HG03280 (cell line): Measurements from ENCODE around the gene EXOC8.
A peak's percentile ranks its signal among the peaks of the same experiment; 100 is the strongest.
"Not testable (repeated sequence)": the region's sequence is repeated elsewhere in the genome, so short reads cannot be mapped to it uniquely, and the experiment has no call there.

Experiments
- ATAC-seq: cut with Tn5 transposase; IDR thresholded peaks from one replicate; pipeline ENCODE4 v1.9.1; 2021; ENCODE audit warnings: mild to moderate bottlenecking, moderate library complexity; ENCODE audit not compliant: unreplicated experiment

The EXOC8 gene

DNA sequence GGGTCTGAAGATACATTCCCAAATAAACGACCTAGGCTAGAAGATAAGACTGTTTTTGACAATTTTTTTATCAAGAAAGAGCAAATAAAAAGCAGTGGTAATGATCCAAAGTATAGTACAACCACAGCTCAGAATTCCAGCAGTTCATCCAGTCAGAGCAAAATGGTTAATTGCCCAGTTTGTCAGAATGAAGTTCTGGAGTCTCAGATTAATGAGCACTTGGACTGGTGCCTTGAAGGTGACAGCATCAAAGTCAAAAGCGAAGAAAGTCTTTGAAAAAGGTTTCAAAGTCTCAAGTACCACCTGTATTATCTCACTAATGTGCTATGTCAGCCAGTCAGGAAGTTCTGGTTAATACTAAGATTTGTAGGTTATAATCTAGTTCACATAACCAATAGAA is 15.4 kb upstream of the EXOC8 start:
- no peak for ATAC-seq

DNA sequence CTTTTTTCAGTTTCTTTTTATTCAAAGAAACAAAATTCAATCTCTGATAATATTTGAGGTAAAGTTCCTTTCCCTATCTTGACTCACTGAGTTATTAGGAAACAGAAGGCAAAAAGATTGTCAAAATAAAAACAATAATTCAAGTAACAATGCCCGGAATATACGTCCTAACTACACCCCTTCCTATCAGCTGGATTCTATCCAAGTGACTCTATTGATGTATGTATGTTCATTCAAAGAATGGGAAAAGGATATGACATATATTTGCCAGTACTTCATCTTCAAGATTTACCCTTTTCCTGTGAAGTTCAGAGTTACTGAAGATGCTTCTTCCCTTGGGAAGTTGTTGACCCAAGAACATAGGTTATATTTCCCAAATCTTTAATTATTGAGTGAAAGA is 14.2 kb upstream of the EXOC8 start:
- ATAC-seq, result no peak

DNA sequence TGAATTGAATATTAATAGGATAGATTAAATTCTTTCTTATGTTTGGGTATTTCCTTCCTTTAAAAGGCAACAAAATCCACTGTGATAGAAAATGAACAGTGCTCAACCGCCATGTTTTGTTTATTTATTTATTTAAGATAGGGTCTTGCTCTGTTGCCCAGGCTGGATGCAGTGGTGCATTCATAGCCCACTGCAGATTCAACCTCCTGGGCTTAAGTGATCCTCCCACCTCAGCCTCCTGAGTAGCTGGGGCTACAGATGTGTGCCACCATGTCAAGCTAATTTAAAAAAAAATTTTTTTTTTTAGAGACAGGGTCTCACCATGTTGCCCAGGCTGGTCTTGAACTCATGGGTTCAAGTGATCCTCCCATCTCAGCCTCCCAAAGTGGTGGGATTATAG is 11.2 kb upstream of the EXOC8 start:
- ATAC-seq, result not testable (repeated sequence)

DNA sequence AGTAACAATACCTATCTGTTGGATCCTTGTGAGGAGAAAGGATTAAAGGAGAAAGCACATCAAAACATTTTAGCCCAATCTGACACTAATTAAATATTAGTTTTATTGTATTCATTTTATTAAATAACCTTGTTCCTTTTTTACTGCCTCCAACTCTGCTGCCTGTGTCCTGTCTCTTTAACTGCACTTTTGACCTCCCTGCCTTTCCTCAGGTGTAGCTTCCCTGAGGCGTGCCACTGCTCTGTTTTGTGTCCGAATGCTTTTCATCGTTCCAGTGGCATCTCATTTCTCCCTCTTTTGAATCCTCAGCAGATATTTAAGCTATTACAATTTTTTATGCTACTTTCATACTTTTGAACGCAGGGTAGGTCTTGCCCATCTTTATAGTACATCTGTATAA is 10.8 kb upstream of the EXOC8 start:
- ATAC-seq, result no peak

DNA sequence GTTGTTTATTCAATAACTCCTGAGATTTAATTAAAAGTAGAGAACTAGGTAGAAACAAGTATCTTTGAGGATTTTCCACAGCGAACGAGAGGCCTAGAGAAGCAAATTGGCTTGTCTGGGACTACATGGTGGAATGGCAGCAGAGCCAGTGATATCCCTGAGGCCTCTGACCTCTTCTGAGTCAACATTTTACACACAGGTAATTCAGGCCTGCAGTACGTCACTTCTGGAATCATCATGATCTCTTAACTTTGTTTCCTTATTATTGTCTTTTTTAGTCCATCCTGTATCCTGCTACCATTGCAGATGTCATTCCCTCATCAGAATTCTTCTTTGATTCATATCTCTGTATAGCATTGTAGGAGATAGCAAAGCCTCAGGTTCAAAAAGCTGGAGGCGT is 10.3 kb upstream of the EXOC8 start:
- no peak for ATAC-seq

DNA sequence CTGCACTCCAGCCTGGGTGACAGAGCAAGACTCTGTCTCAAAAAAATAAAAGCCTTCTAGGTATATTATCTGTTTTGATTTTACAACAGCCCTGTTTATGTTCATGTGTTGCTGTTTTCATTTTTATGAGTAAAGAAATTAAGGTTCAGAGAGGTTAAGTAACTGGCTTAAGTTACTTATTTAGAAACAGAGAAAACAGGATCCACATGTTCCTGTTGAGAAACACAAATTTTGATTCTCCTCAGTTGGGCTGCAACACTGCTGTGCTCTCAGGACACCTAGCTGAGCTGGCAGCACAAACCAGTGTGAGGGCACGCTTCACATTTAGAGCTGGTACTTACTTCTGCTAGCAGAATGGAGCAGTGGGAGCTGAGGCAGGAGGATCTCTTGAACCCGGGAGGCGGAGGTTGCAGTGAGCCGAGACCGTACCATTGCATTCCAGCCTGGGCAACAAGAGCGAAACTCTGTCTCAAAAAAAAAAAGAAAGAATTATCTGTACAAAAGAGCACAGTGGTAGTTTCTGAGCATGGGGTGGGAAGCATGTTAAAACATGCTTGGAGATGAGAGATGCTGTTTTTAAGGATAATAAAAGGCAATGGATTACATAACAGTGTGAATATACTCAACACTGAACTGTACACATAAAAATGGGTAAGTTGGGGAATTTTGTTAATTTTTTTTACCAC is 2.8 kb upstream of the EXOC8 start:
- no peak for ATAC-seq

DNA sequence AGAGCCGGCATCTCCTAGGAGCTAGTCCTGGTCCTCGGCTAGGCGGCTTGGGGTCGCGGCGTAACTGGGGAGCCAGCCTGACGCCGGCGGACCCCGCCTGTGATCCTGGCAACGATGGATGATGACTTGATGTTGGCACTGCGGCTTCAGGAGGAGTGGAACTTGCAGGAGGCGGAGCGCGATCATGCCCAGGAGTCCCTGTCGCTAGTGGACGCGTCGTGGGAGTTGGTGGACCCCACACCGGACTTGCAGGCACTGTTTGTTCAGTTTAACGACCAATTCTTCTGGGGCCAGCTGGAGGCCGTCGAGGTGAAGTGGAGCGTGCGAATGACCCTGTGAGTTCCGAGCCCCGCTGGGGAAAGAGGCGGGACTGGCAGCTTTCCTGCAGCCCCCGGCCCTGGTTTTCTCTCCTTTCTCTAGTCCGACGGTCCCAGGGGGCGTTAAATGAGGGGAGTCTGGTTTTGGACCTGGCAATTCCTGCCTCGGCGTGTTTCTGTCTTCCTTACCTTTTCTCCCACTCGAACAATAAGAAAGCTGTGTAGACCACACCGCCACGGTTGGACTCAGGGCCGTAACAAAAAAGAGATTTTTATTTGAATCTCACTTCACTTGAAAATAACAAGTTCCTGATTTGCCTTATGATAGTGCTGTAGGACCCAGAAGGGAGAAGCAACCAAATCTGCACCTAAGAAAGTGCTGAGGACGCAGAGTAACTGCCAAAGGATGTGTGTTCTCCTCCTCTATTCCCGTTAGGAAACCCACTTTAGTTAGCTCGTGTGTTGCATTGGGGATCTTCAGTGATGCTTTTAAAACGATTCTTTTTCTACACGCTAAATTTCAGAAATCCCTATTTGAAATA is 847 bp upstream of the EXOC8 start, which contains the start of gene SPRTN:
Gene SPRTN (plus strand): TSS at position 24 of the 859 bp plus-strand sequence. CDS start 91 bp downstream, at position 115.
- peak; percentile 4 for ATAC-seq

DNA sequence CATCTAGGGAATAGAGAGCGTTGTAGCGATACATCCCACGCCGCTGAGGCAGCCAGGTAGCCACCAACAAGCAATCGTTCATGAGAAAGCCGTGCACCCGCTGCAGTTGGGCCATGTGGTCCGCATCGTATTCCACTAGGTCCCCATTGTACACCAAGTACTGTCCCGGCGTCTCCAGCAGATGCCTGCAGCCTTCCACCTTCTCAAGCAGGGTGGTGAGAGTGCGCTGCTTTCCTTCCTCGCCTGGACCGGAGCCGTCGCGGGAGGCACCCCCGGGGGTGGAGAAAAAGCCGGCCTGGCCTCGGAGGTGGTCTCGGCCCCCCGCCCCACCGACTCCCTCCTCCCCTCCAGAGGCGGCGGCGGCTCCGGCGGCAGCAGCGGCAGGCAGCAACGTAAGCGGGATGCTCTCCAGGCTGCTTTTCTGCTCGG is 595 bp downstream of the EXOC8 start:
- peak; percentile 10 for ATAC-seq

DNA sequence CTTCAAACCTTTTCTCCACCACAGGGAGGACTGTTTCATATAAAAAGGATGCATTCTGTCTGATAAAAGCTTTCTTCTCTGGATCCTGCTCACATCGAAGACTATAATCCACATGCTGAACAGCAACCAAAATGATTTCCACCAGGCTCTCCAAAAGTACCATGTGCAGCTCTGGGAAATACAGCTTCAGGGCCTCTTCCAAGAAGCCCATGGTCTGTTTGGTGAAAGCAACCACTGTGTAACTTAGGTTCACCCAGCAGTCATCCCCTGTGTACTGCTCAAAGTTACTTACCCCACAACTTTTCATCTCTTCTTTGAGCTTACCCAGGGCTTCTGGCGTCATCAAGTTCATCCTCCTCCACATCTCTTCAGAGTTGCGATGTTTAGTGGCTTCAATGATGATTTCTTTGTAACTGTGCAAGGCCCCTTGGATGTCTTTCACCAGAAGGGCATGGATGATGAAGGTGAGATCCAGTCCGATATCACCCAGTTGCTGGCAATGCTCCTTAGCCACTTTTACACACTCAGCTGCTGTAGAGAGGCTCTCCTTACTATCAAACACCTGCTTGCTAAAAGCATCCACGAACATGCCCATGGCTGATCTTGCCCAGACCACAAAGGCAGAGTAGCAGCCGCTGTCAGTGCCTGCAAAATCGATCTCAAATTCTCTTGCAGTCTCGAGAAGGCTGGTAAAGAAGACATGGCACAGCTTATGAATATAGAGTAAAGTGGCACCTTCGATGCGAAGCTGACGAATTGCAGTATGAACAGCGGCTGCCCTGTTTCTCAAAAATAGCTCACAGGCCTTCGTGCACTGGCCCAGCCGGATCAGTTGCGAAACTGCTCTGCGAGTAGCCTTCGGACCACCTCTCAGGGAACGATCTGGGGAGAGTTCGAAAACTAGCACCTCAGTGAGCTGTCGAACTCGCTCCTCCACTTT is 1.7 kb downstream of the EXOC8 start:
- ATAC-seq, result no peak

DNA sequence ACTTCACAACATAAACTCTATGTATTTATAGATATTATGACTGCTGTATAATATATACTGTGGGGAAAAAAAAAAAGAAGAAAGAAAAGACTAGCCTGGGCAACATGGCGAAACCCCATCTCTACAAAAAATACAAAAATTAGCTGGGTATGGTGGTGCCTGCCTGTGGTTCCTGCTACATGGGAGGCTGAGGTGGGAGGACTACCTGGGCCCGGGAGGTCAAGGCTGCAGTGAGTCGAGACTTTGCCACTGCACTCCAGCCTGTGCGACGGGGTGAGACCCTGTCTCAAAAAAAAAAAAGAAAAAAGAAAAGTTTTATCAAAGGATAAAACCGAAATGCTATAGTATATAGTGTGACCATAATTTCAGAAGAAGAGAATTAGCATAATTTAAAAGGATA is 2.7 kb downstream of the EXOC8 start:
- no peak for ATAC-seq

DNA sequence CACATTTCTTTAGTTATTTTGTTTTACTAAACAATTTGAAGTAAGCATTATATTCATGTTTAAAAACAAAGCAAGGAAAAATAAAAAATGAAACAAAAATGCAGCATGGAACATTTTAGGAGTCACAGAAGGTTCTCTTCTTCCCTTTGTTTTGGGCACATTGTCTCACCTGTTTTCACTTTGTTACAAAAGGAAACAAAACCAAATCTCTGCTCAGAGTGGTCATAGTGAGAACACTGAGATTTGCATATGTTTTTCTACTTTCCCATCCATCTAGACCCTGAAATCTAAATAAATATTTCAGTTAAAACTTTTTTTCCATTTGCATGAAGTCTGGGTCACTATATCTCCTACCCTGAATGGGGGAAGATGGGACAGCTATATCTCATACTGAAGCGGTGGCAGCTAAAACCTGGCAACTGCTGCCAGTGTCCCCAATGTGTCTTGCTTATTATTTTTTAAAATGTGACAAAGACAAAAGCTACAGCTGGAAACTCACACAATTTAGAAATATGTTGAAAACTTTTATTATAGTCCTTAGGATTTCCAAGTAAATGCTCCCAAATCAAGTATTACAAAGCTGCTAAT is 3.5 kb downstream of the EXOC8 start:
- ATAC-seq, result no peak

DNA sequence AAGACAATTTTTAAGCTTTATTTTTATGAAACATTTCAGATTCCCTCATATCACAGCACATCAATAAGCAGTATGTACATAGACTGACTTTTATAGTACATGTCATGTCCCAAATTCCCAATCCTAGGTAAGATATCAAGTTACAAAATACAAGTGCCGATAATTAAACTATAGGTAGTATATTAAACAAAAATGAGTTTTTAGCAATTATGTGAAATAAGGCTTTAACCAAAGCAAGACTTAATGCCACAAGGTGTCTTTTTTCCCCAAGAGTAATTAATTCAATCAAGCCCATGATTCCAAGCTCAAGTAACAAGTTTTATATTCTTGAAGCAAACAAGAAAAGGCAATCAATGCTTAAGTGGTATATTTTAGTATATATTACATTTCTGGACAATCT is 4.9 kb downstream of the EXOC8 start:
- no peak for ATAC-seq

DNA sequence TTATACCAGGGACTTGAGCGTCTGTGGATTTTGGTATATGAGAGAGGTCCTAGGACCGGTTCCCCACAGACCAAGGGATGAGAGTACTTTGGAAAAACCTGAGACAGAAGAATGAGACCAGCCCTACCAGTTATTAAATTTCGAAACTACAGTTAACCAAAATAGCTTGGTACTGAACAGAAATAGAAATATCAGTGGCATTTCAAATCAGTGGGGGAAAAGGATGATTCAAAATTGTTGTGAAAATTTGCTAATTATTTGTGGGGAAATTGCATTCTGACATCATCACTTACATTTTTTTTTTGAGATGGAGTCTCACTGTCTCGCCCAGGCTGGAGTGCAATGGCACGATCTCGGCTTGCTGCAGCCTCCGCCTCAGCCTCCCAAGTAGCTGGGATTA is 8.2 kb downstream of the EXOC8 start:
- no peak for ATAC-seq

DNA sequence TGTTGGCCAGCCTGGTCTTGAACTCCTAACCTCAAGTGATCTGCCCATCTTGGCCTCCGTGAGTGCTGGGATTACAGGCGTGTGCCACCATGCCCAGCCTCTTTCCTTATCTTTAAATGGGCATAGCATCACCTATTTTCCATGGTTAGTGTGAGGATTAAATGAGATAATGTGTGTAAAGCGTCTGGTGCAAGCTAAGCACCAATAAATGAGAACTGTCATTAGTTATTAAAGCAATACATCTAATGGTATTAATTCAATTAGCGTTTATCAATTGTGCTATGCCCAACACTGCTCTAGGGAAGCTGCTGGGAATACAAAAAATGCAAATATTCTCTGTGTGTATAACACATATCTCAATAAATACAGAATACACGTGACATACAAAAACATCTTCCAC is 10.0 kb downstream of the EXOC8 start:
- no peak for ATAC-seq

DNA sequence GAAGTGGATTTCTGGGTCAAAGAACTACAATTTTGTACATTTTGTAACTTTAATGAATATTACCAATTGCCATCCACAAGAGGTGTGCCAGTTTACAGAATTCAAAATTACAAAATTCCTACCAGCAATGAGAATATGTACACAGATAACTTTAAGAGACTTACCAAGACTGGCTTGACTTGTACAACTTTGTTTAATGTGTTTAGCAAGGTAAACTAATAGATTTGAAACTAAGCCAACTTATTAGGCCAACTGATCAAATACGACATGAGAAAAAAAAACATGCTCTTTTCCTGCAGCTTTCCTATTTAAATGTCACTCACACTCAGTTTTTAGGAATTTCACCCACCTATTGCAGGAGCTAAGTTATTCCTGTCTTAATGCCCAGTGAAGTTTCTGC is 11.4 kb downstream of the EXOC8 start:
- no peak for ATAC-seq

DNA sequence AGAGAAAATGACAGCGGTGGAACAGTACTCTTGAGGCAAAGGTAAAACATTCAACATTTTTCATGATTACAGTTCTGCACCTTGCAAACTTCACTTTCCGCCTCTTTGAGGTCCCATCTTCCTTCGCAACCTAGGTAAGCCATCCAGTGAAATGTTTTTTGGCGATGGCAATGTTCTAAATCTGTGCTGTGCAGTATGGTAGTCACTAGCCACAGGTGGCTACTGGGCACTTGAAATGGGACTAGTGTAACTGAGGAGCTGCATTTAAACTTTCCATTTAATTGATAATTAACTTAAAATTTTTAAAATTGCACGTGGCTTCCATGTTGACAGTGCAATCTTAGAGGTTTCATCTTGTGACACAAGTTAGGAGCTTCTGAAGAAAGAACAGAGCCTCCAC is 13.0 kb downstream of the EXOC8 start:
- ATAC-seq, result no peak

DNA sequence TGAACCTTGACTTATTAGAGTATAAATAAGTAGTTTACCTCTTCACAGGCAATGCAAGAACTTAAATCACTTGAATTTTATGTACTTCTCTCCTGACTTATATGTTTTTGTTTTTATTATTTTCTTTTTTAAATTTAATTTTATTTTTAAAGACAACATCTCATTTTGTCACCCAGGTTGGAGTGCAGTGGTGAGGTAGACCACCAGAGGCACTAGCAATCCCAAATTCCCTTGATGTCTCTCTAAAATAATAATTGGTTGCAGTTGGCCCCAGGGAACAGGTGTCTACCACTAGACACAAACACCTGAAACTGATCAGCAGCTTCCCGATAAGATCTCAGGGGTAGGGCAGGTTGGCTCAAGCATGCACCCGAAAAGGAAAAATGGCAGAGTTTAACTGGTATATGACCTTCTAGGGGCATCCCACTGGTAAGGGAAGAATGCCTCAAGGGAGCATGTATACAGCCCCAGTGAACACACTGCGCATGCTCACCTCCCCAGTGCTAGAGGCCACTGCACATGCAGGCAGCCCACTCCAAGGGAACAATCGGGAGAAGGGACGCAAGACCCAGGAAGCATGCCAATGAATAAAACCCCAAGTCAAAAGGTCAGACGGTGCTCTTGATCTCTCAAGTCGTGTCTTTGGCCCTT is 14.6 kb downstream of the EXOC8 start:
- ATAC-seq, result no peak

DNA sequence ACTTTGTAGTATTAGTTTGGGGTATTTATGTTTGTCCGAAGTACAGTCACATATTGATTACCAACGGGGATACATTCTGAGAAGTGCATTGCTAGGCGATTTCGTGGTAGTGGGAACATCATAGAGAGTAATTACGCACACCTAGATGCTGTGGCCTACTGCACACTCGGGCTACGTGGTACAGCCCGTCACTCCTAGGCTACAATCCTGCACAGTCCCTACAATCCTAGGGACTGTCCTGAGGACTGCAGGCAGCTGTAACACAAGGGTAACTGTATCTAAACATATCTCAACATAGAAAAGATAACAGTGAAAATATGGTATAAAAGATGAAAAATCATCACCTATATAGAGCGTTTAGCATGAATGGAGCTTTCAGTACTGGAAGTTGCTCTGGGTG is 18.6 kb downstream of the EXOC8 start:
- no peak for ATAC-seq

DNA sequence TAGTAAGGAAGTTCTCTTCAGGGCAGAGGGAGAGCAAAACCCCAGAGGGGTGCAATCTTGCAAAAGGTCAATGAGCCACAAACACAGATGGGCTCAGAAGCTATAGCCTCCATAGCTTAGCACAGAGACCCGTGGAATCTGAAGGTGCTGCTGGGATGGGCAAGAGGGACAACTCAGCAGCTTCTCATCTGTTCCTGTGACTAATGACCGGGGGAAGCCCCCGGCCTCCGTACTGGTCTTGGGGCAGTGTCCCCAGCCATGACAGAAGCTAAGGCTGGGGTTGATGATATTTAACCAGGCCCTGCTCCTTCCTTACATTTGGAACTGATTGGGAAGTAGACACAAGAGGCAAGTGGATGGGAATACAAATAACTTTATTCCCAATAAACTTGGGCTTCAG is 19.1 kb downstream of the EXOC8 start:
- ATAC-seq, result no peak

DNA sequence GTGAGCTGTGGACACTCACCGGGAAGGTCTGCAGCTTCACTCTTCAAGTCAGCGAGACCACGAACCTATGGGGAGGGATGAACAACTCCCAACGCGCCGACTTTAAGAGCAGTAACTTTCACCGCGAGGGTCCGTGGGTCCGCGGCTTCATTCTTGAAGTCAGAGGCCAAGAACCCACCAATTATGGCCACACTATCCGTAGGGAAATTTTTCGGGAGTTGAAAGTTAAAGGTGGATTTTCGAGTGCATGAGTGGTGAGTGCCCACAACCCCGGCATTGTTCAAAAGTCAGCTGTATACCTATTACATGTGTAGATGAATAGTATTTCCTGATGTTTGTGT is 19.7 kb downstream of the EXOC8 start:
- ATAC-seq, result no peak
